Sigmoid colon (tissue), 7 donors: Measurements from ENCODE around the gene GAREM1. TPM values are rescaled to one million over a fixed set of nuclear protein-coding genes. Genes with fewer than 3 reads are reported as not detected.

ENCODE experiments used
- DNase-seq: peaks from one replicate; pipeline ENCODE4 v3.0.0-alpha.2; 2019
- H3K27ac ChIP-seq, 4 donors: fragments of 200-600 bp; sonication (generic); one replicate each; pipeline ENCODE4 v1.5.1; 2016 to 2019; ENCODE audit warnings: mild to moderate bottlenecking in 1 of 4
- H3K27me3 ChIP-seq, 3 donors: fragments of 200-600 bp; sonication (generic); one replicate each; pipeline ENCODE4 v1.5.1; 2019; ENCODE audit warnings: mild to moderate bottlenecking in 1 of 3
- H3K36me3 ChIP-seq, 4 donors: fragments of 200-600 bp; sonication (generic); one replicate each; pipeline ENCODE4 v1.5.1; 2016 to 2019
- H3K4me1 ChIP-seq, 4 donors: fragments of 200-600 bp; sonication (generic); one replicate each; pipeline ENCODE4 v1.5.1; 2017 to 2019
- H3K4me3 ChIP-seq, 4 donors: fragments of 200-600 bp; sonication (generic); one replicate each; pipeline ENCODE4 v1.5.1; 2017 to 2019; ENCODE audit warnings: mild to moderate bottlenecking in 2 of 4, moderate library complexity in 1 of 4
- H3K9me3 ChIP-seq, 4 donors: fragments of 200-600 bp in 3 of 4; sonication (generic) in 3 of 4; one replicate each; pipeline versions ENCODE4 v1.5.1 to v1.6.1; 2013 to 2019
- EP300 ChIP-seq, 4 donors: sonication (generic); formaldehyde crosslinking; IDR thresholded peaks; one replicate each; pipeline ENCODE4 v1.6.1; 2017; ENCODE audit warnings: antibody characterized with exemption in 4 of 4
- POLR2A ChIP-seq, 2 donors: fragments of 450-650 bp; IDR thresholded peaks; one replicate each; pipeline ENCODE4 v1.6.1; 2016; ENCODE audit warnings: antibody characterized with exemption in 2 of 2, mild to moderate bottlenecking in 2 of 2, moderate library complexity in 2 of 2
- POLR2AphosphoS5 ChIP-seq, 4 donors: sonication (generic); formaldehyde crosslinking; IDR thresholded peaks; one replicate each; pipeline ENCODE4 v1.6.1; 2017; ENCODE audit warnings: antibody characterized with exemption in 4 of 4
- whole genome bisulfite sequencing, 2 donors: extraction: QIAGEN DNeasy Blood & Tissue Kit; methylation state at CpG; one replicate each; pipeline ENCODE4 v1.1.7; 2013; 5-methylcytosine and 5-hydroxymethylcytosine counted together
- intact Hi-C: fragments of 100-400 bp; cut with DNase I; formaldehyde crosslinking; loops from one replicate; pipeline ENCODE4 v1.15.1; 2023
- polyA plus RNA-seq, 3 donors: library from polyadenylated mRNA; stranded (reverse); fragments of 200-250 nt; gene quantifications; one replicate each; pipeline ENCODE4 v1.2.3, GENCODE V29; 2013
- total RNA-seq, 4 donors: library from RNA; depleted of rRNA; stranded (reverse); fragments of >200 nt; gene quantifications; one replicate each; pipeline ENCODE4 v1.1.0, GENCODE V29; 2016
- TF ChIP-seq, protein P1 (sequence below), 4 experiments: fragments of 450-650 bp in 3 of 4; fragments of 200-600 bp in 1 of 4; IDR thresholded peaks; one replicate each; pipeline ENCODE4 v1.5.1; 2016 to 2019; ENCODE audit warnings: antibody characterized with exemption in 4 of 4, mild to moderate bottlenecking in 3 of 4, moderate library complexity in 2 of 4
- donor health status: healthy with polysubstance abuse.
- donor health status: Bipolar disorder and iron deficiency.
- donor health status: healthy.

GAREM1 gene
- total and polyA plus RNA-seq, 7 donors, result 4.9 to 11.8 (median 6.6) TPM

- WGBS, 2 donors, result 72 to 76% methylated on average over 3 of the region's 3 CpGs
- Histone ChIP-seq H3K4me3 (no peak overlapping the region), H3K36me3 (no peaks in the 10 kb centered on the region), H3K27ac (peak overlapping the region; percentile 50 to 69 (median 56)), H3K9me3 (no peaks in the 10 kb centered on the region), H3K4me1 (peaks cover 0 to 28% (median 21%) of the 10 kb centered on the region in 4 donors), H3K27me3 (no peaks in the 10 kb centered on the region)
- TF ChIP-seq POLR2AphosphoS5 (IDR thresholded peaks at IDR 0.05) (peak in 3 of 4 donors; percentile 24 to 33 (median 28)), EP300 (IDR thresholded peaks at IDR 0.05) (no peak)
- DNase-seq, result peak; percentile 75
- intact Hi-C loops, result no loop called here
Observed at GRCh38 chr18:32308493-32309120, 162.1 kb downstream of the GAREM1 start.

DNA sequence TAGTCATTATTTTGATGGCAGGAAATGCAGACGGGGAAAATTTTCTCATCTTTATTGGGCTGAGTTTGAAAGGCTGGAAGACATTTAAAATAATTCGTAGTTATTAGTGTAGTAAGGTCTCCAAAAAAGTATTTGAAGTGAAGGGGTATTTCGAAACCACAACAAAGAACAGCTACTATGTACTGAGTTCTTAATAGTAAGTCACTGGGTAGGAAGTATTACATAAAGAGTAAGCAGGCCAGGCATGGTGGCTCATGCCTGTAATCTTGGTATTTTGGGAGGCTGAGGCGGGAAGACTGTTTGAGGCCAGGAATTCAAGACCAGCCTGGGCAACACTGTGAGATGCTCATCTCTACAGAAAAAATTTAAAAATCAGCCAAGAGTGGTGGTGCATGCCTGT lies 167.3 kb downstream of the GAREM1 start:
- H3K4me1 ChIP-seq, result peaks cover 0 to 30% (median 15%) of the 10 kb centered on the region in 4 donors
- no peak for TF ChIP-seq POLR2A (IDR thresholded peaks at IDR 0.05)
- no peak for TF ChIP-seq POLR2AphosphoS5 (IDR thresholded peaks at IDR 0.05)
- TF ChIP-seq EP300 (IDR thresholded peaks at IDR 0.05), result no peak
- TF ChIP-seq, protein P1, sequence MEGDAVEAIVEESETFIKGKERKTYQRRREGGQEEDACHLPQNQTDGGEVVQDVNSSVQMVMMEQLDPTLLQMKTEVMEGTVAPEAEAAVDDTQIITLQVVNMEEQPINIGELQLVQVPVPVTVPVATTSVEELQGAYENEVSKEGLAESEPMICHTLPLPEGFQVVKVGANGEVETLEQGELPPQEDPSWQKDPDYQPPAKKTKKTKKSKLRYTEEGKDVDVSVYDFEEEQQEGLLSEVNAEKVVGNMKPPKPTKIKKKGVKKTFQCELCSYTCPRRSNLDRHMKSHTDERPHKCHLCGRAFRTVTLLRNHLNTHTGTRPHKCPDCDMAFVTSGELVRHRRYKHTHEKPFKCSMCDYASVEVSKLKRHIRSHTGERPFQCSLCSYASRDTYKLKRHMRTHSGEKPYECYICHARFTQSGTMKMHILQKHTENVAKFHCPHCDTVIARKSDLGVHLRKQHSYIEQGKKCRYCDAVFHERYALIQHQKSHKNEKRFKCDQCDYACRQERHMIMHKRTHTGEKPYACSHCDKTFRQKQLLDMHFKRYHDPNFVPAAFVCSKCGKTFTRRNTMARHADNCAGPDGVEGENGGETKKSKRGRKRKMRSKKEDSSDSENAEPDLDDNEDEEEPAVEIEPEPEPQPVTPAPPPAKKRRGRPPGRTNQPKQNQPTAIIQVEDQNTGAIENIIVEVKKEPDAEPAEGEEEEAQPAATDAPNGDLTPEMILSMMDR (IDR thresholded peaks at IDR 0.05), result no peak
- H3K4me3 ChIP-seq, result no peak overlapping the region
- 90 to 93% methylated on average over 4 of the region's 4 CpGs for WGBS, 2 donors
- no peaks in the 10 kb centered on the region for H3K27me3 ChIP-seq
- DNase-seq, result no peak
- H3K27ac ChIP-seq, result peak overlapping the region in 1 of 4 donors; percentile 44
- H3K9me3 ChIP-seq, result no peaks in the 10 kb centered on the region
- no peaks in the 10 kb centered on the region for H3K36me3 ChIP-seq
- intact Hi-C loops, result no loop called here

GRCh38 chr18:32302806-32303205 lies 167.9 kb downstream of the GAREM1 start:
- WGBS, 2 donors, result 88 to 89% methylated on average over 5 of the region's 5 CpGs
- TF ChIP-seq, protein P1 (IDR thresholded peaks at IDR 0.05), result no peak
- TF ChIP-seq POLR2AphosphoS5 (IDR thresholded peaks at IDR 0.05), result no peak
- TF ChIP-seq EP300 (IDR thresholded peaks at IDR 0.05), result no peak
- no peak for TF ChIP-seq POLR2A (IDR thresholded peaks at IDR 0.05)
- peaks cover 0 to 27% (median 17%) of the 10 kb centered on the region in 4 donors for H3K4me1 ChIP-seq

DNA sequence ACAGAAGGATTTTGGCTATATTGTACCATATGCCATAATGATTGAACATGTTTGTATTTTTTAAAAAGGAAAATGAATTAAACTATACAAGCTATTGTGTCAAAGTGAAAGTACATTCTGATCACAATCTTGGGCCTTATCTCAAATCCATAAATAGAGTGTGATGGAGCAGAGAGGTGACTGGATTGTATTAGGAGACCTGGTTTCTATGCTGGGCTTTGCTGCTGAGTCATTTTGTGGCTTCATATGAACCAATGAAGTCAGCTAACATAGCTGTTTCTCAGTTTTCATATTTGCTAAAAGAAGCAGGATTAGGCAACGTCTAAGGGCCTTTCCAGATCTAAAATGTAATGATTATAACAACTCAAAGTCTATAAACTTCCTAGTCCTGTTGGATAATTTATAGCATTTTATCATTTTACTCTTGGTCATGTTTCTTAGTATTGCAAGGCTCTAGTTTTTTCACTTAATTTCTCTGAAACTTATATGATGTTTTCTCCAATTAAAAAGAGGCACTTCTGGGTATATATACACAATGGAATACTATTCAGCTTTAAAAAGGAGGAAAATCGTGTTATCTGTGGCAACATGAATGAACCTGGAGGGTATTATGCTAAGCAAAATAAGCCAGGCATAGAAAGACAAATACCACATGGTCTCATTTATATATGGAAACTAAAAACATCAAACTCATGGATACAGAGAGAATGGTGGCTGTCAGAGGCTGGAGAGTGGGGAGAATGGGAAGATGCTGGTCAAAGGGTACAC lies 168.5 kb downstream of the GAREM1 start:
- H3K4me1 ChIP-seq, result peaks cover 0 to 27% (median 17%) of the 10 kb centered on the region in 4 donors
- H3K36me3 ChIP-seq, result no peaks in the 10 kb centered on the region
- 47 to 49% methylated on average over 2 of the region's 2 CpGs for WGBS, 2 donors
- H3K9me3 ChIP-seq, result no peaks in the 10 kb centered on the region
- no peak overlapping the region for H3K4me3 ChIP-seq
- intact Hi-C loops, result no loop called here
- no peak for TF ChIP-seq POLR2A (IDR thresholded peaks at IDR 0.05)
- no peak for TF ChIP-seq EP300 (IDR thresholded peaks at IDR 0.05)
- TF ChIP-seq POLR2AphosphoS5 (IDR thresholded peaks at IDR 0.05), result peak in 2 of 4 donors; percentile 9 to 25
- no peaks in the 10 kb centered on the region for H3K27me3 ChIP-seq
- peak overlapping the region in 3 of 4 donors; percentile 17 to 46 (median 44) for H3K27ac ChIP-seq
- no peak for DNase-seq

More at GRCh38 chr18:32302806-32303205, 167.9 kb downstream of the GAREM1 start:
- intact Hi-C loops, result no loop called here
- DNase-seq, result no peak
- Histone ChIP-seq H3K9me3 (no peaks in the 10 kb centered on the region), H3K27ac (peak overlapping the region in 3 of 4 donors; percentile 17 to 46 (median 44)), H3K27me3 (no peaks in the 10 kb centered on the region), H3K36me3 (no peaks in the 10 kb centered on the region), H3K4me3 (no peak overlapping the region)

- no peaks in the 10 kb centered on the region for H3K9me3 ChIP-seq
- H3K4me1 ChIP-seq, result peaks cover 0 to 27% (median 17%) of the 10 kb centered on the region in 4 donors
- WGBS, 2 donors, result 80 to 94% methylated on average over 4 of the region's 4 CpGs
- H3K27ac ChIP-seq, result peak overlapping the region in 2 of 4 donors; percentile 44 to 46
- H3K4me3 ChIP-seq, result no peak overlapping the region
- no peaks in the 10 kb centered on the region for H3K36me3 ChIP-seq
- no peaks in the 10 kb centered on the region for H3K27me3 ChIP-seq
- TF ChIP-seq EP300 (IDR thresholded peaks at IDR 0.05) (no peak), POLR2AphosphoS5 (IDR thresholded peaks at IDR 0.05) (no peak), POLR2A (IDR thresholded peaks at IDR 0.05) (no peak)
- TF ChIP-seq, protein P1 (IDR thresholded peaks at IDR 0.05), result no peak
- DNase-seq, result no peak
- intact Hi-C loops, result no loop called here
Observed at GRCh38 chr18:32301361-32301760, 169.3 kb downstream of the GAREM1 start.
